ENCODE data around the gene ZNF599. TPM values are rescaled to one million over a fixed set of nuclear protein-coding genes. Genes with fewer than 3 reads are reported as not detected.
A peak's percentile ranks its signal among the peaks of the same experiment; 100 is the strongest.

Gene ZNF599
- total RNA-seq, 6 experiments from 2014 or later = 4.1 to 5.6 (median 4.8) TPM

DNA sequence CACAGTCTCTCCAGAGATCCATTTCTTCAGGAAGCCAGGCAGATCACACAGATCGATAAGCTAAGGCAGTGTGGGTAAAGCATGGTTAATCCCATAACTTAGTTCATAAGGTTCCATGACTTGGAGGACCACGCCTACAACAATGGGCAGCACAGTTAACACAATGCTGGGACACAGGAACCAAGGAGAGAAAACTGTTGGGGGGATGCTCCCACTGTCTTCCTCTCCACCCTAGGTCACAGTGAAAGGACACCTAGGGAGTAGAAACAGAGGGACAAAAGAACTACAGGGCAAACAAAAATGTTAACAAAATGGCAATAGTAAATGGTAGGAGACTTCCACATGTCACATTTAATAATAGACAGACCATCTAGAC lies 59.8 kb downstream of the ZNF599 start:
- Mint-ChIP-seq H3K9me3 (peaks cover 5% of the 10 kb centered on the region), H3K4me3 (no peak overlapping the region), H3K36me3 (ENCODE audit: low read depth) (no peaks in the 10 kb centered on the region), H3K4me1 (ENCODE audit: low read depth) (no peaks in the 10 kb centered on the region; the same call in 1 of the 2 replicates), H3K27me3 (ENCODE audit: insufficient read depth) (peaks cover 11% of the 10 kb centered on the region), H3K27ac (no peak overlapping the region)
- TF ChIP-seq, protein P1, sequence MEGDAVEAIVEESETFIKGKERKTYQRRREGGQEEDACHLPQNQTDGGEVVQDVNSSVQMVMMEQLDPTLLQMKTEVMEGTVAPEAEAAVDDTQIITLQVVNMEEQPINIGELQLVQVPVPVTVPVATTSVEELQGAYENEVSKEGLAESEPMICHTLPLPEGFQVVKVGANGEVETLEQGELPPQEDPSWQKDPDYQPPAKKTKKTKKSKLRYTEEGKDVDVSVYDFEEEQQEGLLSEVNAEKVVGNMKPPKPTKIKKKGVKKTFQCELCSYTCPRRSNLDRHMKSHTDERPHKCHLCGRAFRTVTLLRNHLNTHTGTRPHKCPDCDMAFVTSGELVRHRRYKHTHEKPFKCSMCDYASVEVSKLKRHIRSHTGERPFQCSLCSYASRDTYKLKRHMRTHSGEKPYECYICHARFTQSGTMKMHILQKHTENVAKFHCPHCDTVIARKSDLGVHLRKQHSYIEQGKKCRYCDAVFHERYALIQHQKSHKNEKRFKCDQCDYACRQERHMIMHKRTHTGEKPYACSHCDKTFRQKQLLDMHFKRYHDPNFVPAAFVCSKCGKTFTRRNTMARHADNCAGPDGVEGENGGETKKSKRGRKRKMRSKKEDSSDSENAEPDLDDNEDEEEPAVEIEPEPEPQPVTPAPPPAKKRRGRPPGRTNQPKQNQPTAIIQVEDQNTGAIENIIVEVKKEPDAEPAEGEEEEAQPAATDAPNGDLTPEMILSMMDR (IDR thresholded peaks at IDR 0.05) = no peak
- DNase-seq = no peak

DNA sequence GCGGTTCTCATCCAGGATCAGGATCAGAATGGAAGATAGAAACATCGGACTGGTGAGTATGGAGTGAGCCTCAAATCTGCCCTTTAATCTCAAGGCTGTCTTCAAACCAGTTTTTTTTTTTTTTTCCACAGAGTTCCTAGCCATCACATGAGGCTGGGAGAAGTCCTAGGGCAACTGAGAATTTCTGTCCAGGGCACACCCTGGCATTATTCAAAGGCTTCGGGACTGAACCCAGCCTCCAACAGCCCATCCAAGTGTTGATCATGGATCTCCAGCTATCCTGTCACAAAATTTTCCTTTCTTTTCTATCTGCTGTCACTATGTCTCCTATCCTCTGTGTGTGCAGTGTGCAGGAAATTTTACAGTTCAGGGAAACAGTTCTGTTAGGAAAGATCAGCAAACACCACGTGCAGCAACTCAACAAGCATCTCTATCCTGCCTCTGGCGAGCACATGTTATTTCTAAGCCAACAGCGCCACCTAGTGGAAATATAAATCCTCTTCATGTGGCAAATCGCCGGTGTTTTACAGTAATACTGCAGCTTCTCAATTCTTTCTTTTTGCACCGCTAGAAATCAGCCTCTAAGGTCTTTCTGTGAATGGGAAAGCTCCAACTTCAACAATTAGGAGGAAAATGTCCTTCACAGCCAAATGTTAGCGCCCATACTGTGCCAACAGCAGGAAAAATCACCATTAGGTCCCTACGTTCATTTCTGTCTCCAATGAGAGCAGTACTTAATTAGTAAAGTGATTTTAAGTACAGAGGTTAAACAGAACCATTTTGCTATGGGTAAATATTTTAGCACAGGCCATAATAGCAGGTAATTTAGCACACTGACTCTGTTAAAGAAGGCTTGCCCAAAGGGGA lies 60.4 kb downstream of the ZNF599 start:
- H3K4me3 Mint-ChIP-seq = no peak overlapping the region
- peak; percentile 71 for DNase-seq
- H3K27ac Mint-ChIP-seq = no peak overlapping the region
- no peaks in the 10 kb centered on the region; the same call in 1 of the 2 replicates for H3K4me1 Mint-ChIP-seq (ENCODE audit: low read depth)
- H3K36me3 Mint-ChIP-seq (ENCODE audit: low read depth) = no peaks in the 10 kb centered on the region
- peaks cover 11% of the 10 kb centered on the region for H3K27me3 Mint-ChIP-seq (ENCODE audit: insufficient read depth)
- TF ChIP-seq, protein P1 (IDR thresholded peaks at IDR 0.05) = peak; percentile 96
- H3K9me3 Mint-ChIP-seq = peaks cover 5% of the 10 kb centered on the region

GRCh38 chr19:34711890-34712289 lies 61.1 kb downstream of the ZNF599 start:
- Mint-ChIP-seq H3K36me3 (ENCODE audit: low read depth) (no peaks in the 10 kb centered on the region), H3K4me1 (ENCODE audit: low read depth) (no peaks in the 10 kb centered on the region; the same call in 1 of the 2 replicates), H3K27ac (no peak overlapping the region), H3K4me3 (no peak overlapping the region), H3K9me3 (peaks cover 6% of the 10 kb centered on the region), H3K27me3 (ENCODE audit: insufficient read depth) (peaks cover 9% of the 10 kb centered on the region)
- TF ChIP-seq, protein P1 (IDR thresholded peaks at IDR 0.05) = no peak
- no peak for DNase-seq

Other genes with a start within 250 kb of the ZNF599 start
- gene SCGB2B2, start 96.1 kb downstream of the ZNF599 start, total RNA-seq (2021; fragmentation: NEBNext Ultra II Directional; extraction: Animal tissue kit (Norgen Biotek cat#: 25700)) = under 1 TPM in 1 of 6 experiments, not detected in 5; 0.10 TPM
- gene ZNF302, start 95.5 kb downstream of the ZNF599 start, total RNA-seq (2021; fragmentation: NEBNext Ultra II Directional; extraction: Animal tissue kit (Norgen Biotek cat#: 25700)) = 10 to 100 TPM in 3 of 6 experiments, 1 to 10 TPM in 3; 8.6 to 12.0 (median 9.7) TPM
- 1 to 10 TPM; 3.7 to 5.6 (median 4.4) TPM for gene ZNF181, start 39.0 kb downstream of the ZNF599 start, total RNA-seq (2021; fragmentation: NEBNext Ultra II Directional; extraction: Animal tissue kit (Norgen Biotek cat#: 25700))
- gene ZNF30, start 153.7 kb upstream of the ZNF599 start, total RNA-seq (2021; fragmentation: NEBNext Ultra II Directional; extraction: Animal tissue kit (Norgen Biotek cat#: 25700)) = 1 to 10 TPM; 1.9 to 3.1 (median 2.2) TPM
- gene ZNF792, start 191.0 kb upstream of the ZNF599 start, total RNA-seq (2021; fragmentation: NEBNext Ultra II Directional; extraction: Animal tissue kit (Norgen Biotek cat#: 25700)) = 1 to 10 TPM; 2.7 to 3.2 (median 3.0) TPM
- gene GRAMD1A, start 227.1 kb upstream of the ZNF599 start, total RNA-seq (2021; fragmentation: NEBNext Ultra II Directional; extraction: Animal tissue kit (Norgen Biotek cat#: 25700)) = 10 to 100 TPM; 48.2 to 51.3 (median 50.0) TPM

Measured in HFFc6 (cell line).